T-cell (primary cell): ENCODE measurements around the gene PCDHA6. TPM values are rescaled to one million over a fixed set of nuclear protein-coding genes. Genes with fewer than 3 reads are reported as not detected.

ENCODE experiments used
- ATAC-seq, 4 experiments: fragments of 200-7000 bp in 3 of 4; fragments of 150-1000 bp in 1 of 4; cut with Tn5 transposase; replicated peaks in 1 of 4; 1 replicate in 3 of 4; 2 replicates in 1 of 4; pipeline ENCODE4 v1.10.0; 2021; ENCODE audit warnings: moderate library complexity in 3 of 4, mild to moderate bottlenecking in 2 of 4, moderate number of reproducible peaks in 1 of 4
- CTCF ChIA-PET, 2 donors: fragments of 300-600 bp; sonication (Branson Sonifier 250); formaldehyde crosslinking; loops; one replicate each; lab custom pipeline; 2022; ENCODE audit warnings: antibody characterized with exemption in 2 of 2; lab: Charles Lee
- POLR2A ChIA-PET, 2 donors: fragments of 300-600 bp; sonication (Branson Sonifier 250); formaldehyde crosslinking; loops; one replicate each; lab custom pipeline; 2022; ENCODE audit warnings: antibody characterized with exemption in 2 of 2; lab: Charles Lee
- DNase-seq, 35 experiments: peaks; one replicate each; pipeline versions ENCODE4 v3.0.0 to v3.0.0-alpha.2; 2013 to 2023
- H3K27ac ChIP-seq: one replicate; pipeline ENCODE4 v1.5.1; 2013; ENCODE audit warnings: low read length
- H3K27me3 ChIP-seq, 2 experiments: replicated peaks in 1 of 2; 1 replicate in 1 of 2; 2 replicates in 1 of 2; pipeline versions ENCODE4 v1.6.1 to v1.7.0; 2013; ENCODE audit warnings: low read length in 1 of 2, mixed read lengths in 1 of 2; ENCODE audit not compliant: control insufficient read depth in 2 of 2, insufficient read depth in 2 of 2; ENCODE audit errors: extremely low read depth in 1 of 2
- H3K36me3 ChIP-seq, 2 donors: 1 replicate in 1 of 2; 2 replicates in 1 of 2; pipeline versions ENCODE4 v1.6.1 to v1.7.0; 2013; ENCODE audit warnings: low read length in 1 of 2; ENCODE audit not compliant: control insufficient read depth in 2 of 2, insufficient read depth in 1 of 2; ENCODE audit errors: extremely low read depth in 1 of 2
- H3K4me1 ChIP-seq, 2 experiments: 1 replicate in 1 of 2; 2 replicates in 1 of 2; pipeline versions ENCODE4 v1.6.1 to v1.7.0; 2013; ENCODE audit warnings: low read length in 2 of 2, mixed read lengths in 1 of 2; ENCODE audit not compliant: insufficient read depth in 2 of 2, control insufficient read depth in 1 of 2; ENCODE audit errors: extremely low read depth in 1 of 2
- H3K4me3 ChIP-seq, 2 donors: 1 replicate in 1 of 2; 2 replicates in 1 of 2; pipeline versions ENCODE4 v1.5.1 to v1.7.0; 2013; ENCODE audit warnings: mild to moderate bottlenecking in 2 of 2, low read length in 1 of 2, moderate library complexity in 1 of 2; ENCODE audit not compliant: control insufficient read depth in 1 of 2; ENCODE audit errors: extremely low read depth in 1 of 2
- H3K9me3 ChIP-seq: 2 replicates; pipeline ENCODE4 v1.7.0; 2013
- H3K27ac Mint-ChIP-seq, 2 donors: one replicate each; pipeline ENCODE4 v1.8.0; 2020 to 2021; ENCODE audit warnings: mild to moderate bottlenecking in 2 of 2, mixed read lengths in 2 of 2
- H3K27me3 Mint-ChIP-seq, 2 donors: one replicate each; pipeline ENCODE4 v1.8.0; 2021 to 2022; ENCODE audit warnings: mixed read lengths in 2 of 2
- H3K36me3 Mint-ChIP-seq: one replicate; pipeline ENCODE4 v1.8.0; 2021; ENCODE audit warnings: mixed read lengths
- H3K4me1 Mint-ChIP-seq, 3 donors: one replicate each; pipeline ENCODE4 v1.8.0; 2020 to 2022; ENCODE audit warnings: mixed read lengths in 3 of 3, mild to moderate bottlenecking in 1 of 3
- H3K4me3 Mint-ChIP-seq, 3 donors: one replicate each; pipeline ENCODE4 v1.8.0; 2020 to 2022; ENCODE audit warnings: mild to moderate bottlenecking in 3 of 3, mixed read lengths in 3 of 3, moderate library complexity in 3 of 3
- H3K9me3 Mint-ChIP-seq, 3 donors: one replicate each; pipeline ENCODE4 v1.8.0; 2020 to 2022; ENCODE audit warnings: mixed read lengths in 3 of 3
- WGBS: methylation state at CpG from one replicate; pipeline ENCODE4 v1.1.5; 2013; ENCODE audit warnings: missing lambda C conversion rate; ENCODE audit not compliant: insufficient coverage; 5-methylcytosine and 5-hydroxymethylcytosine counted together
- total RNA-seq, 35 experiments: library from RNA in 6 of 35; stranded (reverse) in 6 of 35; fragments of 120-200 nt in 1 of 35; gene quantifications; one replicate each; pipeline versions ENCODE4 v1.2.1 to v1.2.4 and lab custom pipeline; 2013 to 2026

PCDHA6 gene
- total RNA-seq, 5 donors from 2014 or later (not counting 1 experiment from before 2014, with no cell fraction given), result not detected

DNA sequence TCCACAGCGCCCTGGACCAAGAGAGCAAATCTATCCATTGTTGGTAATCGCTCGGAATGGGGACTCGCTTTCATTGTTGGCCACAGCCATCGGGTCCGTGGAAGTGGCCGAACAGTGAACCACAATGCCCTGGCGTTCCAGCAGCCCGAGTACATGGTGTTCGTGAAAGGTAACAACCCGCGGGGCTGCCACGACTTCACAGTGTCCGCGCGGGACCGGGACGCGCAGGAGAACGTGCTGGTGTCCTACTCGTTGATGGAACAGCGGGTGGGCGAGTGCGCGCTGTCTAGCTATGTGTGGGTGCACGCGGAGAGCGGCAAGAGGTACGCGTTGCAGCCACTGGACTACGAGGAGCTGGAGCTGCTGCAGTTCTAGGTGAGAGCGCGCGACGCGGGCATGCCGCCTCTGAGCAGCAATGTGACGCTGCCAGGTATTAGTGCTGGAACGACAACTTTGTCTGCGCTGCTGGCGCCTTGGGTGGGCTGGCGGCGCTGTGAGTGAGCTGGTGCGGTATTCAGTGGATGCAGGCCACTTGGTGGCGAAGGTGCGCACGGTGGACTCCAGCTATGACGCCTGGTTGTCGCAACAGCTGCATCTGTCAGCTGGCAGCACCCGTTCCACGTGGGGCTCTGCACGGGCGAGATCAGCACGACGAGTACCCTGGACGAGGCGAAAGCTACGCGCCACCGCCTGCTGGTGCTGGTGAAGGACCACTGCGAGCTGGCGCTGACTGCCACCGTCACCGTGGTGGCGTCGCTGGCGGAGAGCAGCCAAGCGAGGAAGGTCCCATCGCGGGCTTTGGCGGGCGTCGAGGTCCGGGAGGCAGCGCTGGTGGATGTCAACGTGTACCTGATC lies 34.9 kb downstream of the PCDHA6 start:
- Histone ChIP-seq H3K27me3 (peaks cover 2 to 15% of the 10 kb centered on the region in 2 experiments), H3K9me3 (no peaks in the 10 kb centered on the region), H3K27ac (no peak overlapping the region), H3K4me3 (no peak overlapping the region), H3K36me3 (no peaks in the 10 kb centered on the region), H3K4me1 (no peaks in the 10 kb centered on the region)
- POLR2A ChIA-PET, result interaction anchor here in 1 of 2 donors (0.6 kb wide), 1 partner anchor 449 kb away, joined by 3 read pairs; no protein-coding TSS in a partner anchor
- WGBS, result 55% methylated on average over 76 of the region's 76 CpGs
- no peak for ATAC-seq
- Mint-ChIP-seq H3K4me1 (no peaks in the 10 kb centered on the region), H3K36me3 (no peaks in the 10 kb centered on the region), H3K9me3 (peaks cover 2 to 16% (median 11%) of the 10 kb centered on the region in 3 donors), H3K27ac (no peak overlapping the region), H3K27me3 (peaks cover 20 to 30% of the 10 kb centered on the region in 2 donors), H3K4me3 (no peak overlapping the region)
- CTCF ChIA-PET, result no interaction called here
- no peak for DNase-seq

GRCh38 chr5:140868721-140869554 lies 41.2 kb downstream of the PCDHA6 start, which contains the start of gene PCDHA11:
PCDHA11 (plus strand) TSS chr5:140868957; CDS start chr5:140869104, 147 bp downstream.
- WGBS, result 28% methylated on average over 20 of the region's 41 CpGs
- CTCF ChIA-PET, result no interaction called here

GRCh38 chr5:140869555-140869886 lies 41.8 kb downstream of the PCDHA6 start:
- no peak for DNase-seq
- CTCF ChIA-PET, result no interaction called here
- no peaks in the 10 kb centered on the region for H3K36me3 Mint-ChIP-seq
- peaks cover 32 to 34% of the 10 kb centered on the region in 2 donors for H3K27me3 Mint-ChIP-seq
- 34% methylated on average over 2 of the region's 5 CpGs for WGBS
- no peaks in the 10 kb centered on the region for H3K4me1 Mint-ChIP-seq
- no peak overlapping the region for H3K4me3 ChIP-seq
- peaks cover 2 to 15% of the 10 kb centered on the region in 2 experiments for H3K27me3 ChIP-seq
- POLR2A ChIA-PET, result no interaction called here
- no peaks in the 10 kb centered on the region for H3K9me3 ChIP-seq
- H3K36me3 ChIP-seq, result no peaks in the 10 kb centered on the region
- no peaks in the 10 kb centered on the region for H3K4me1 ChIP-seq
- ATAC-seq, result no peak
- no peak overlapping the region for H3K27ac Mint-ChIP-seq
- H3K27ac ChIP-seq, result no peak overlapping the region
- H3K4me3 Mint-ChIP-seq, result no peak overlapping the region
- peaks cover 10 to 16% (median 10%) of the 10 kb centered on the region in 3 donors for H3K9me3 Mint-ChIP-seq

More at GRCh38 chr5:140868721-140869554, 41.2 kb downstream of the PCDHA6 start, which contains the start of gene PCDHA11:
- H3K4me3 ChIP-seq, result no peak within 1 kb of the TSS
- DNase-seq (no peak), ATAC-seq (no peak)
- no peaks in the 10 kb centered on the region for H3K36me3 Mint-ChIP-seq
- H3K27me3 ChIP-seq, result peaks cover 2 to 15% of the 10 kb centered on the region in 2 experiments
- H3K9me3 Mint-ChIP-seq, result peaks cover 5 to 18% (median 12%) of the 10 kb centered on the region in 3 donors
- no peak within 1 kb of the TSS for H3K27ac ChIP-seq
- H3K9me3 ChIP-seq, result no peaks in the 10 kb centered on the region
- H3K4me3 Mint-ChIP-seq, result no peak within 1 kb of the TSS
- H3K27ac Mint-ChIP-seq, result no peak within 1 kb of the TSS
- H3K27me3 Mint-ChIP-seq, result peaks cover 29 to 32% of the 10 kb centered on the region in 2 donors
- no peaks in the 10 kb centered on the region for H3K4me1 Mint-ChIP-seq
- no peaks in the 10 kb centered on the region for H3K36me3 ChIP-seq
- POLR2A ChIA-PET, result no interaction called here
- no peaks in the 10 kb centered on the region for H3K4me1 ChIP-seq

DNA sequence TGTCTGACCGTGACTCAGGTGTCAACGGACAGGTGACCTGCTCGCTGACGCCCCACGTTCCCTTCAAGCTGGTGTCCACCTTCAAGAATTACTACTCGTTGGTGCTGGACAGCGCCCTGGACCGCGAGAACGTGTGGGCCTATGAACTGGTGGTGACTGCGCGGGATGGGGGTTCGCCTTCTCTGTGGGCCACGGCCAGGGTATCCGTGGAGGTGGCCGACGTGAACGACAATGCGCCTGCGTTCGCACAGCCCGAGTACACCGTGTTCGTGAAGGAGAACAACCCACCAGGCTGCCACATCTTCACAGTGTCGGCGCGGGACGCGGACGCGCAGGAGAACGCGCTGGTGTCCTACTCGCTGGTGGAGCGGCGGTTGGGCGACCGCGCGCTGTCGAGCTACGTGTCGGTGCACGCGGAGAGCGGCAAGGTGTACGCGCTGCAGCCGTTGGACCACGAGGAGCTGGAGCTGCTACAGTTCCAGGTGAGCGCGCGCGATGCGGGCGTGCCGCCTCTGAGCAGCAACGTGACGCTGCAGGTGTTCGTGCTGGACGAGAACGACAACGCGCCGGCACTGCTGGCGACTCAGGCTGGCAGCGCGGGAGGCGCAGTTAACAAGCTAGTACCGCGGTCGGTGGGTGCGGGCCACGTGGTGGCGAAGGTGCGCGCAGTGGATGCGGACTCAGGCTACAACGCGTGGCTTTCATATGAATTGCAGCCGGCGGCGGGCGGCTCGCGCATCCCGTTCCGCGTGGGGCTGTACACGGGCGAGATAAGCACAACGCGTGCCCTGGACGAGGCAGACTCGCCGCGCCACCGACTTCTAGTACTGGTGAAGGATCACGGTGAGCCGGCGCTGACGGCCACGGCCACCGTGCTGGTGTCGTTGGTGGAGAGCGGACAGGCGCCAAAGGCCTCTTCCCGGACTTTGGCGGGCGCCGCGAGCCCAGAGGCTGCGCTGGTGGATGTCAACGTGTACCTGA lies 42.8 kb downstream of the PCDHA6 start:
- 64% methylated on average over 114 of the region's 114 CpGs for WGBS
- Mint-ChIP-seq H3K9me3 (peaks cover 8 to 13% (median 12%) of the 10 kb centered on the region in 3 donors), H3K27ac (no peak overlapping the region), H3K4me3 (no peak overlapping the region), H3K36me3 (no peaks in the 10 kb centered on the region), H3K27me3 (peaks cover 35 to 37% of the 10 kb centered on the region in 2 donors), H3K4me1 (no peaks in the 10 kb centered on the region)
- ChIA-PET POLR2A (no interaction called here), CTCF (no interaction called here)
- H3K27ac ChIP-seq, result no peak overlapping the region
- DNase-seq (no peak), ATAC-seq (no peak)
- no peaks in the 10 kb centered on the region for H3K4me1 ChIP-seq
- H3K4me3 ChIP-seq, result peak overlapping the region in 1 of 2 donors; percentile 6
- peaks cover 2 to 18% of the 10 kb centered on the region in 2 experiments for H3K27me3 ChIP-seq
- H3K36me3 ChIP-seq, result no peaks in the 10 kb centered on the region
- no peaks in the 10 kb centered on the region for H3K9me3 ChIP-seq

DNA sequence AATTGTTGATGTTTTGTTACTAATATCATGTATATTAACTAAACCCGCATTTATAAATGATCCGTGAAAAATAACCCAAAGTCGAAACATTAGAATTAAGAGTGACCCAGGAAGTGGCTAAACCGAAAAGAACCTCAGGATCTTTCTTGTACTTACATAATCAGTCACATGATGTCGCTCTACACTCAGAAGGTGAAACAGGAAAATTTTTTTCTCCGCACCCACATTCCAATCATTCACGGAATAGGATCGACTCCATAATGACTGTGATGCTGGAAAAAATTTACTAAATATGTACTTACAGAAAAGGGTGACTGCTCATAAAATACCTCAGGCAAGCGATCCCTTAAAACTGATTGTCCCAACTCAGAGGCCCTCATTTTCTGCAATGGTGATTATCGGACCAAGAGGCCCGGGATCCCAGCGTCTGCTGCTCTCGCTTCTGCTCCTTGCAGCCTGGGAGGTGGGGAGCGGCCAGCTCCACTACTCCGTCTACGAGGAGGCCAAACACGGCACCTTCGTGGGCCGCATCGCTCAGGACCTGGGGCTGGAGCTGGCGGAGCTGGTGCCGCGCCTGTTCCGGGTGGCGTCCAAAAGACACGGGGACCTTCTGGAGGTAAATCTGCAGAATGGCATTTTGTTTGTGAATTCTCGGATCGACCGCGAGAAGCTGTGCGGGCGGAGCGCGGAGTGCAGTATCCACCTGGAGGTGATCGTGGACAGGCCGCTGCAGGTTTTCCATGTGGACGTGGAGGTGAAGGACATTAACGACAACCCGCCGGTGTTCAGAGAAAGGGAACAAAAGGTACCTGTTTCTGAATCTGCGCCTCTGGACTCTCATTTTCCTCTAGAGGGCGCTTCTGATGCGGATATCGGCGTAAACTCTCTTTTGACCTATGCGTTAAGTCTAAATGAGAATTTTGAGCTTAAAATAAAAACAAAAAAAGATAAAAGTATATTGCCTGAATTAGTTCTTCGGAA lies 47.6 kb downstream of the PCDHA6 start, which contains the start of gene PCDHA12:
PCDHA12 (plus strand) TSS at position 224 of the 981 bp plus-strand sequence; CDS start at position 389, 165 bp downstream.
- H3K4me3 ChIP-seq, result no peak within 1 kb of the TSS
- 32% methylated on average over 36 of the region's 47 CpGs for WGBS
- no peak for DNase-seq
- Mint-ChIP-seq H3K4me1 (no peaks in the 10 kb centered on the region), H3K36me3 (peaks cover 4% of the 10 kb centered on the region), H3K27me3 (peaks cover 29 to 40% of the 10 kb centered on the region in 2 donors), H3K9me3 (peaks cover 7 to 23% (median 16%) of the 10 kb centered on the region in 3 donors), H3K27ac (no peak within 1 kb of the TSS), H3K4me3 (no peak within 1 kb of the TSS)
- H3K27me3 ChIP-seq, result peaks cover 2 to 18% of the 10 kb centered on the region in 2 experiments
- H3K9me3 ChIP-seq, result no peaks in the 10 kb centered on the region
- no peak for ATAC-seq
- POLR2A ChIA-PET, result no interaction called here
- CTCF ChIA-PET, result no interaction called here
- no peaks in the 10 kb centered on the region for H3K4me1 ChIP-seq
- H3K27ac ChIP-seq, result no peak within 1 kb of the TSS
- no peaks in the 10 kb centered on the region for H3K36me3 ChIP-seq
